GM18873 (cell line): ENCODE data around the gene TERC.
A peak's percentile ranks its signal among the peaks of the same experiment; 100 is the strongest.

Experiments
- ATAC-seq: cut with Tn5 transposase; IDR thresholded peaks from one replicate; pipeline ENCODE4 v1.9.1; 2021; ENCODE audit warnings: mild to moderate bottlenecking, moderate library complexity, moderate number of reproducible peaks; ENCODE audit not compliant: unreplicated experiment, low FRiP score

Gene TERC

DNA sequence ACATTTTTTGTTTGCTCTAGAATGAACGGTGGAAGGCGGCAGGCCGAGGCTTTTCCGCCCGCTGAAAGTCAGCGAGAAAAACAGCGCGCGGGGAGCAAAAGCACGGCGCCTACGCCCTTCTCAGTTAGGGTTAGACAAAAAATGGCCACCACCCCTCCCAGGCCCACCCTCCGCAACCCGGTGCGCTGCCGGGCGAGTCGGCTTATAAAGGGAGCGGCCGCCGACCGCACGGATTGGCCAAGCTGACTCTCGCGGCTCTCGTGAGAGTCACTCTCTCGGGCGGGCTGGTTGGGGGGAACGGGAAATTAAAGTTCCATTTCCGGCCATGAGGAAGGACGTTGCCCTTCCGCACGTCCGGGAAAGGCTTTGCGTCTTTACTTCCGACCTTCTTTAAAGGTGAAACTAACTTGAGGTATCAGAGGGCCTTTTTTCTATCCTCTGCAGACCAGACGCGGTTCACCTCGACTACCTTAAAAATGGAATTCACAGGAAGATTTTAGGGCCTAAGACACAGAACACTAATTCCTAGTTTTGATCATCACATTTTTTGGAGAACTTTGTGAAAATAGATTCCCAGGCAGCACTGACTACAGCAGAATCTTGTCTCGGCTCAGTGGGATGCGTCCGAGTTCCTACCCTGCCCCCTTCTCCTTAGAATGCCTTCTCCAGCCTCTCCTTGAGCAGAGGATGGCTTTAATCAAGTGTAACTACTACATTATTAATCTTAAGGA, at the start of gene TERC:
TERC (minus strand) TSS at position 179 of the 731 bp plus-strand sequence.
- peak; percentile 59 for ATAC-seq

DNA sequence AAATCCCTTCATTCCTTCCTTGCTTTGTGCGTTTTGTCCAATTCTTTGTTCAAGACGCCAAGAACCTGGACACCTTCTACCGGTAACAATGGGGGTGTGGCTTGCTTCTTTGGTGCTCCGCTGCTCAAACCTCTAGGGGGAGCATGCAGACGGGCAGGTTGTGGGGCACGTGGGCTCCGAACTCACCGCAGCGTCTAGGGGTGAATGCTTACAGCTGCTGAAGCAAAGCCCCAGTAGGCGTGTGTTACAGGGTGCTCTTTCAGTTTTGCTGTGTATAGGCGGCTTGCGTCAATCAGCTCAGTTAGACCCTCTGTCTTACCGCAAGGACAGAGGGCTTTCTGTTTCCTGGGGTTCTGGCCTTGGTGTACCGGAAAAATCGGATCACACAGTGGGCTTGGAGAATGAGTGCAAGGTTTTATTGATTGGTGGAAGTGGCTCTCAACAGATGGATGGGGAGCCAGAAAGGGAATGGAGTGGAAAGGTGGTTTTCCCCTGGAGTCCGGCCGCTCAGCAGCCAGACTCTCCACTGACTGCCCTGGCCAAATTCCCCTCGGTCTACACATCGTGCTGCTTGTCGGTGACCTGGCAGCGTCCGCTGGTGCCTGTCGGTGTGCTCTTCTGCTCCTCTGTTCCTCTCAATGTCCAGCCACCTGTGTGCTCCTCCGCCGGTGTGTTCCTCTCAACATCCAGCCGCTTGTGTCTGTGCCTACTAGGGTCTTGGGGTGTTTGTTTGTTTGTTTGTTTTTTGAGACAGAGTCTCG, 49.1 kb upstream of the TERC start:
- ATAC-seq = peak; percentile 90

DNA sequence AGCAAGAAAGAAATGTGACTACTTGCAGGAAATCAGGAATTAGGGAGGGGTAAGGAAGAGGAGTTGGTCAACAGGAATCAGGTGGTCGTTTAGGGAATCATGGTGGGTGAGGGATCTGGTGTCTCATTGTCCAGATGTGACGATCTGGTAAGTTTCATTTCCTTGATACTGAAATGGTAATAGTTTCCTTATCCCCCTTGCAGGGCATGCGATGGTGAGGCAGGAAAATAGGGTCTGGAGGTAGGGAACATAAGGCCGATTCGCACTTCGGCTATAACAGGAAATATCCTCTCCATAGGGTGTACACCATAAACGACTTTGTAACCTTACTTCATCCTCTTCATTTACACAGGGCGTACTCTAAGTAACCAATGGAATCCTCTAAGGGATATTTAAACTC, 48.4 kb upstream of the TERC start:
- ATAC-seq = no peak

DNA sequence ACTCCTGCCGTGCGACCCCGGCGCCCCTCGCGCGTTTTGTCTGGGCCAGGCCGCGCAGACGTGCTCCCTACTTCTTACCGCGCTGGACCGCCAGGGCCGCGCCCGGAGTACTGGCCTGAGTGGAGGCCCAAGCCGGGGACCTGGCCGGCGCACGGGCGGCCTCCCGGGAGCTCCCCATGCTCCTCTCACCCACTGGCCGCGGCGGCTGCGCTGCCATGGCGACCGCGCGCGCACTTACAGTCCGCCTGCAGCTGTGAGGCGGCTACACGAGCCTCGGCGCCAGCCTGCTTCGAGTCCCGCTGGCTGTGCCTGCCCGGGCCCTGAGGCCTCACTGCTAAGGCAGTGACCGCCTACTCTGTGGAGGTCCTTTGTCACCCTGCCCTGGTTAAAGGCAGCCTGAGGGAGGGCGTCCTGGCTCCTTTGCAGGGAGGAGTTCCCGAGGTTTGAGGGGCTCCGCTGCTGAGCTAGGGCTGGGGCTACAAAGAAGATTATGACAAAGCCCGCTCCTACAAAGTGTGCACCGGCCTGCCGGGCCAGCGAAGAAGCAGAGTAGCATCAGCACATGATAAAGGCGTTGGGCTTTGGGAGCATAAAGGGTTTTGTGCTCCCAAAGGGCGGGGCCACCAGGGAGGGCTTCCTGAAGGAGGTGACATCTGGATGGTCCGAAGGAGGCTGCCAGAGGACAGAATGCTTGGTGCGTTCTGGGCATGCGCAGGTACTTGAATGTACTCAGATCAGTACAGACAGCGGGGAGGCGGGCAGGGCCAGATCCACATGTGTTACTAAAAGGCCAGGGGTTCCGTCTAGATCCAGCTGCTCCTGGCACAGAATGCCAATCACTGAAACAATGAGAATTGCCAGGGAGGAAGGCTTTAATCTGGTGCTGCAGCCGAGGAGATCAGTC, 47.7 kb upstream of the TERC start, which contains the start of the genes LRRC34 and LRRIQ4:
LRRC34 (minus strand) TSS at position 573 of the 904 bp plus-strand sequence; CDS start at position 217, 356 bp downstream.
LRRIQ4 (plus strand) TSS at position 539 of the 904 bp plus-strand sequence. CDS start 9,052 bp downstream, outside the sequence.
- ATAC-seq = peak; percentile 54

DNA sequence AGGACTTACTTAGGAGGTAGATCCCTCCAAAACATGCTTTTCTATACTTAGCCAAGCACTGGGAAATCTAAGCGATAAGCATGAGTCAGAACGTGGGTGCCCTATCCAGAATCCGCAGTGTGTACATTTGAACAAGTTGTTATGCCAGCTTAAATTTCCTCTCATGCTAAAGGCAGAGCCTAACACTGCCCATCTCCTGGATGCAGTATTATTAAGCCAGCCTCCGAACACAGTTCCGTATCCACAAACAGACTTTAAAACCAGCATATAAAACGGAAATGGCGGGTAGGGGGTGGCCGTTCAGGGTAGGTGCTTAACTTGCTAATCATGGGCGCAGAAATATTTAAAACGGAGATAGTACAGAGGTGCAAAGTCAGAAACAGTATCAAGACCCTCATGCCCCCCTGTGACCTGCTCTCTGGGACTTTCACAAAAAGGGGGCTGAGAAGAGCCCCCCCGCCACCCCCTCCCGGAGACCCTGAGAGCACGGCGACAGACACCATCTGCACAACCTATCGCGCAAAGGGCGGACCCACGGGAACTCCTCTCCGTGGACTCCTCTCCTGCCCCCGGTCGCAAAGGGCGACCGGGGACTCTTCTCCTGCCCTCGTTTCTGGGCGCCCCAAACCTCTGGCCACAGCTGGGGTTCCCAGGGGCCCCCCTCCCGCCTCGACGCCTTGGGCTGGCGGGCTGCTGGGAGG, 46.9 kb upstream of the TERC start:
- no peak for ATAC-seq

DNA sequence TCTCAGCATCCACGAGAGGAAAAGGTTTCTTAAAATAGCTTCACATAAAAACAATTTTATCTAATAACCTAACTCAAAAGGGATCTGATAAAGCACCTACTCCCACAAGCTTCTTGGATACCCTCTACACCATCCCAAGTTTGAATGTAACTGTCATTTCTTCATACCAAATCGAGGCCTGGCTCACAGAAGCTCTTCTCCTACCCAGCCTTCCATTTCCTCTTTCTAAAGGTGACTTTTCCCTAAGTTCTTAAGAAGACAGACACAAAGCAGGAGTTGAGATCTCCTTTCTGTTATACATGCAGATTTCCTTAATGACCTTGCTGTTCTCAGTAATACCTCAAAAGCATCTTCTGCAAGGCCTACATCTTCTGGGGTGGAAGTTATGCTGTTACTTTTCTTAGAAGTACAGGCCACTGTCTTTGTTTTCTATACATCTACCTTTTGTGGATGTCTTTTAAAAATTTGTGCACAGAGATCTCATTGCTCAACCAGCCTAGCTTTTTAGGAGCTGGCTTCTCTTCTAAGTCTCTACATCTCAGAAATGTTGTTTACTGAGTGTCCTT, 44.5 kb upstream of the TERC start:
- no peak for ATAC-seq

DNA sequence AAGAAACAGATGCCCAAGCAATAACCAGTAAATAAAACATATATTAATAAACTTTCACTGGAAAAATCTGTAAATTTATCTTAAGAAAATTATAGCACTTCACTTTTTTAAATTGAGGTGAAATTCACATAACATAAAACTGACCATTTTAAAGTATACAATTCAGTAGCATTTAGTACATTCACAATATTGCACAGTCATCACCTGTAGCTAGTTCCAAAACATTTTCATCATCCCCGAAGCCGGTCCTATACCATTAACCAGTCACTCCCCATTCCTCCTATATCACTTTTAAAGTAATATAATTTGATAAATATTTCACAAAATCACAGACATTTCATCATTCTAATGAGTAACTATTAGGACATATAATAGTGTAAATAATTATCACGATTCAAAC, 39.8 kb upstream of the TERC start:
- ATAC-seq = no peak

DNA sequence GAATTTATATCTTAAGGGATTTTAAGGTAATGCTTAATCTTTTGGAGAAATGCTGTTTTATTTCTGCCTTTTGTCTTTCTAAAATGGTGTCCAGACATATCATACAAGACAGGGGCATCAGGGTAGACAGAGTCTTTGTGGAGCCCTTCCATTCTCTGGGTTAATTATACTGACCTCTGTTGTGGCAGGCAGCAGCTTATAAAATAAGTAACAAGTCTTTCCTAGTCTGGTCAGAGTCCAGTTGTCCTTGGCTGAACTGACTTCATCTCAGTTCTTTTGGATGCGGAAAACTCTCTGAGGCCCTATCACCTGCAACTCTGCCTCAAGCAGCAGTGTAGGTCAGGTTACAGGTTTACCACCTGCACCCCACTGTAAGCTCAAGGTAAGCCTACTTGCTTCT, 27.5 kb upstream of the TERC start:
- no peak for ATAC-seq

DNA sequence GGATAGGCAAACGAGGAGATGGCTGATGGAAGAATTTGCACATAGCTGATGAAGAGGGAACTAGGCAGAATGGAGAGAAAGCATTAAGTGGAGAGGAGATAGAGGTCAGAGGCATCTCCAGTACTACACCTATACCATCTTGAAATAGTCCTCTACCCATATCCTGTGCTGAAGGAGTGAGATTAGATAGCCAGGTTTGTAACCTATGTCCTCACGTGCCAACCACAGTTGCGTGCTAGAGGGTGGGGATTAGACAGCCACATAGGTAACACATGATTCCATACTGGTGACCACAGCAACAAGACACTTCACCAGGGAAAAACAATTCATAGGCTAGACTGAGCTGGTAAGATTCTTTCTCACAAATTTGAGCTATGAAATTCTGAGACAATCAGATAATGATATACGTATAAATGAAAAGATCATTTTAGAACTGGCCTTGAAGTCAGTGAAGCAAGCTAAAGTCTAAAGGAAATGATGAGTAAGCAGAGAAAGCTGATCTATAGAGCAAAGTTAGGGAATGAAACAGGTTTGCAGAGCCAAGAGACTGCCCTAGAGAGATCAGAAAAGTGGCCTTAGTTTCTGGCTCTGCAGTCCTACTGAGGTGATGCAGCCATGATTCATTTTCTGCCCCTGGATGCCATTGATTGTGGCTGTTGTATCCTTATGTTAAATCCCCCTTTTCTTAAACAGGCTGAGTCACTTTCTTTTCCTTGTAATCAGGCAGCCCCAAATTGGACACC, 26.0 kb upstream of the TERC start:
- no peak for ATAC-seq

DNA sequence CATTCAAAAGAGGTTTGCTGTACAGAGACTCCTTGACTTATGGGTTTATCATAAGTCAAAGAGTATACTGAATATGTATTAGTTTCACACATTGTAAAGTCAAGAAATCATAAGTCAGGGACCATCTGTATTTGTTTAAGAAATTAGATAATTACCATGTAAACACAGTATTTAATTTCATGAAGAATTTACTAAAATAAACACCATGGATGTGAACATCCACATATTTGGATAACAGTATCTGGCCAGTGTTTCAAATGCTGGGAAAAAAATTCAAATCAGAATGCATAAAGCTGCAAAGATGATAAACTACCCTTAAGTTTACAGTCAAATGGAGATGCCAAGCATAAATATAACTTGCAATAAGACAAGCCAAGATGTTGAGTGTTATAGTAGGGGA, 25.4 kb upstream of the TERC start:
- ATAC-seq = no peak

DNA sequence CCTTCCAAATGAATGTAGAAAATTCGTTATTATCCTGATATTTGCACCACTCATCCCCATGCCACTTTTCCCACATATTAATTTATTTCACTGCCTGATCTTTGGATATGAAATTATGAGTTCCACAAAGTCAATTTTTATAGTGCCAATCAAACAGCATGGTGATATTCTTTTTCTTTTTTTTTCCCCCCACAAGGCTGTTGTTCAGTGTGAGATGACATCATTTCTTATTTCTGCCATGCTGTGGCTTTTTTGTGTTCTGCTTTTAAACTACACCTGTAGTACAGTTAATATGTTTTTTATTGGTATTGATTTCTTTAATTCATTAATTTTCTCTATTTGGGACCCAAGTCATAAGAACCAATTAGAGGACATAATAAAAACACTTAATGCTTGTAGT, 22.9 kb upstream of the TERC start:
- ATAC-seq = no peak

DNA sequence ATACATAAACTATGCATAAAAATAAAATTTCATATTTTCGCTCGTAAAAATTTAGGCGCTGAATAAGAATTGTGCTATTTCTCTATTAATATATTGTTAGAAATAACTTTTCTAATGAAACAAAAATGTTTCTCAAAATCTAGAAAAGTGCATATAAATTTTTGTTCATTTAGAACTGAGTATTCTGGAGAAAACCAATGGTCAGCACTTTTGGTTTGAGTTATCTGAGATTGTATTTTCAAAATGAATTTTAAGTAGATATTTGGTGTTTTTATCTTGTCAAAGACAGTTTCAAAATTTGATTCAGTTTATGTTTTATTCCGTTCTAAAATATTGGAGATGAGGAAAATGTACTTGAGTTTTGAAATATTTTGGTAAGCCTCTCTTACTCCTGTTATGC, 22.3 kb upstream of the TERC start:
- ATAC-seq = no peak

DNA sequence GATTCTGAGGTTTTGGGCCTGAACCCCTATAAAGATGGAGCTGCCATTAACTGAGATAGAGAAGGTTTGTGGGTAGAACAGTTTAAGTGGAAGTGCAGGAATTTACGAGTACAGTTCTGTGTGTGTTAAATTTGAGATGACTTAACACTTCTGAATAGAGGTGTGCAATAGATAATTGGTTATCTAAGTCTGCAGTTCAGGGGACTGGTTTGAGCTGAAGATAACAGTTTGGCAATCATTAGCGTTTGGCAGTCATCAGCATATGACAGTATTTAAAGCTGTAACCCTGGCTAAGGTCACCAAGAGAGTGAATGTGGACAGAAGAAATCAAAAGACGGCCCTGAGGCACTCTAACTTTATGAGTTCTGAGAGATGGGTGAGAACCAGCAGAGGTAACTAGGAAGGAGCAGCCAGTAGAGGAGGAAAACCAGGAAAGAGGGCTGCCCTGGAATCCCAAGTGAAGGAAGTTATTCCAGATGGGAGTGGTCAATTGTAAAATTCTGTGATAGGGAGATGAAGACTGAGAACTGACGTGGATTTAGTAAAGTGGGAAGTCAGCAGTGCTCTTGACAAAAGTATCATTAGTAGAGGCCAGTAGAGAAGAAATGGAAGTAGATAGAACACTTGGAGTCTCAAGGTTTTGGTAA, 16.5 kb upstream of the TERC start:
- ATAC-seq = no peak

DNA sequence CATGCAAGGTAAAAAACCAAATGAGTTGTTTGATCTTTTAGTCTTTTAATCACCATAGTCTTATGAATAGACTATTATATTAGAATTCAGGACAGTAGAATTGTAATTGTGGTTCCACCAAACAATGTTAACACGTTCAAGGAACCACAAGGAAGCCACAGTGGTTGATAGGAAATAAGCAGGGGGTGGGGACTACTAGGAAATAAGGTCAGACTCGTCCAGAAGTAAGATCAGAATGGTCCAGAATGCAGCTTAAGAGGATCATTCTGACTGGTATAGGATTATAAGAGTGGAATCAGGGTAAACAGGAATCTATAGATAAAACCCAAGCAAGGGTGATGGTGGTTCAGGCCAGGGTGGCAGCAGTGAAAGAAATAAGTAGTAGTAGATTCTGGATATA, 15.9 kb upstream of the TERC start:
- no peak for ATAC-seq

DNA sequence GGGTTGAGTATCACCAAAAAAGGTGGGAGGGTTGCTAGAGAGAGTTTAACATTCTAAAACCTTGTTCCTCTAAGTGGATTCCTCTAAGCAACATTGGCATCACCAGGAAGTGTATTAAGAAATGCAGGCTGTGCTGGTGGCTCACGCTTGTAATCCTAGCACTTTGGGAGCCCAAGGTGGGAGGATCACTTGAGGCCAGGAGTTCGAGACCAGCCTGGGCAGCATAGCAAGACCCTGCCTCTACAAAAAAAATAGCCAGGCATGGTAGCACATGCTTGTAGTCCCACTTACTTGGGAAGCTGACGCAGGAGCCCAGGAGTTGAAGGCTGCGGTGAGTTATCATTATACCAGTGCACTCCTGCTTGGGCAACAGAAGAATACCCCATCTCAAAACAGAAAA, 13.0 kb upstream of the TERC start:
- ATAC-seq = no peak

DNA sequence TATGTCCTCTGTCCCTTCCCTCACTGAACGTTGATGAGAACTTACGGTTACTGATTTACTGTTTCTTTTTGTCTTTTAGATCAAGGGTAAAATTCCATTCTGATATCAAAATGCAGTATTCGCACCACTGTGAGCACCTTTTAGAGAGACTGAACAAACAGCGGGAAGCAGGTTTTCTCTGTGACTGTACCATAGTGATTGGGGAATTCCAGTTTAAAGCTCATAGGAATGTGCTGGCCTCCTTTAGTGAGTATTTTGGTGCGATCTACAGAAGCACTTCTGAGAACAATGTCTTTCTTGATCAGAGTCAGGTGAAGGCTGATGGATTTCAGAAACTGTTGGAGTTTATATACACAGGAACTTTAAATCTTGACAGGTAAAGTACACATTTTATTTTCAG, 9.3 kb upstream of the TERC start:
- ATAC-seq = no peak

DNA sequence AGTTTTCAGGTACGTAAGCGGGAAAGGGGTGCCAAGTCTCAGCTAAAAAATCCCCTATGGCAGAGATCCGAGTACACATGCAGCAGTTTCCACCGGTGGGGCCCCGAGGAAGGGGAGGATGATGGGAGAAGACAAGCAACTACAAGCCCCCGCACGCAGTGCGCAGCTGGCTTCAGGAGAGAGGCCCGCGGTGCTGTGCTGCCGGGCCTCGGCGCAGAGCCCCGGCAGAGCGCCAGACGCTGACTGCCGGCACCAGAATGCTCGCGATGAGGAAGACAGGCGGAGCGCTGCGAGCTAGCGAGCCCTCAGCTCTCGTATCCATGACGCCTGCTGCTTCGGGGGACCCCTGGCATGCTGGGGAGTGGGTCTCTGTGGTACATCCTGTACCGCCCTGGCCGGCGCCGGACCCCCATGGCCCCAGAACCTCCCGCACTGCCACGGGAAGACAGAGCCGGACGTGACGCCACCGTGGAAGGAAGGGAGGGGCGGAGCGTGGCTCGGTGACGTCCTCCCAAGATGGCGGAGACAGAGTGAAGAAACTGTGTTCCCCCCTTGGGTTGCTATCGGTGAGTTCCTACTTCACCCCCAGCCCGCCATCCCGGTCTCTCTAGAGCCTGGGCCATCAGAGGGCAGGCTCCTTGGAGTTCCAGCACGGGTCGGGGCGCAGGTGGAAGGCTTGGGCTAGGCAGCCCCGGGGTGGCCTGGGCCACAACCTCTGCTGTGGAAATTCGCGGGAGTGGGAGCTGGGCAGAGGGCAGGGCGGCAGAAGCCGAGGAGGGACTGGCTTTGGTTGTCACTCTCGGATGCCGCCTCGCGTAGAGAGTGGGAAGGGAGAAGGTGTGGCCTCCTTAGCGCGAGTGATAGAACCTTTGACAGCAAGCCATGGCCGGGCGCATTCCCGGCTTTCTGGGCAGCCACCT, 8.3 kb upstream of the TERC start, which contains the start of gene MYNN:
MYNN (plus strand) TSS at position 500 of the 920 bp plus-strand sequence. CDS start 900 bp downstream, outside the sequence.
- peak; percentile 83 for ATAC-seq
